A549 (cell line): ENCODE results near the gene C14orf132.

Experiments
- BCL3 ChIP-seq: fragments of >200 bp; sonication (Bioruptor Twin); formaldehyde crosslinking; IDR thresholded peaks from 3 replicates; pipeline ENCODE4 v1.6.1; 2016
- CTCF ChIP-seq: fragments of >200 bp; sonication (Bioruptor Twin); formaldehyde crosslinking; IDR thresholded peaks from 3 replicates; pipeline ENCODE4 v1.5.1; 2016
- EP300 ChIP-seq, 2 experiments: fragments of >200 bp; sonication (Bioruptor Twin); formaldehyde crosslinking; IDR thresholded peaks; 2 replicates in 1 of 2; 3 replicates in 1 of 2; pipeline ENCODE4 v1.6.1; 2016 to 2017
- MAZ ChIP-seq: fragments of 150-350 bp; IDR thresholded peaks from 2 replicates; pipeline ENCODE4 v1.6.1; 2014; ENCODE audit warnings: antibody characterized with exemption, low read depth, low read length, borderline replicate concordance
- POLR2A ChIP-seq: IDR thresholded peaks from 2 replicates; pipeline ENCODE4 v1.6.1; 2012; ENCODE audit warnings: mild to moderate bottlenecking, low read length

DNA sequence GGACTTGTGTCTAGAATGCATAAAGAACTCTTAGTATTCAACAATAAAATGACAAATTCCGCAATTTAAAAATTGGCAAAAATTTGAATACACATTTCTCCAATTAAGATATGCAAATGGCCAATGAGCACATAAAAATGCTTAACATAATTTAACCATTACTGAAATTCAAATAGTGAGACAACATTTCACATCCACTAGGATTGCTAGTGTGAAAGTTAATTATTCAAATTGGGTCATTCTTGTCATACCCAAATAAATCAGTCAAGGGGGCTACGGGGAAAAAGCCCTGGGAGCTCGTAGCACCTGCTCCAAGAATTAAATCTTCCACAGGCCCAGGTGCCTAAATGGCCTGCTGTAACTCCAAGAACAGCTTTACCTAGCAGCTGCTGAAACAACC is 25.0 kb upstream of the C14orf132 start:
- TF ChIP-seq CTCF (no peak), MAZ (no peak), POLR2A (no peak), EP300 (IDR thresholded peaks at IDR 0.05) (no peak), BCL3 (no peak)
